ENCODE data around the gene PPP1R9B.

GRCh38 chr17:50190603-50191358 is 40.3 kb upstream of the PPP1R9B start:
- TF ChIP-seq SUZ12 (IDR thresholded peaks at IDR 0.05; ENCODE audit: extremely low read depth, insufficient read depth, insufficient read length) (no peak), ZNF274 (IDR thresholded peaks at IDR 0.05; ENCODE audit: low read depth, low read length) (no peak)

All from NT2/D1 (cell line).